Neural cell (in vitro differentiated cells): ENCODE results near the gene FYN.

Source experiments
- EP300 ChIP-seq: fragments of 450-650 bp; conservative IDR thresholded peaks from 2 replicates; pipeline ENCODE4 v1.6.1; 2014; ENCODE audit warnings: antibody characterized with exemption, mild to moderate bottlenecking, moderate library complexity; ENCODE audit not compliant: poor library complexity, severe bottlenecking
- EZH2 ChIP-seq: fragments of 200-600, 300-800 bp; shearing (Covaris generic), sonication (generic); IDR thresholded peaks from 2 replicates; pipeline ENCODE4 v1.6.1; 2014; ENCODE audit warnings: antibody characterized with exemption, low read length, borderline replicate concordance, mild to moderate bottlenecking; ENCODE audit not compliant: insufficient read depth, poor library complexity, severe bottlenecking
- POLR2AphosphoS5 ChIP-seq: IDR thresholded peaks from 2 replicates; pipeline ENCODE4 v1.6.1; 2012
- RAD21 ChIP-seq: fragments of 450-650 bp; conservative IDR thresholded peaks from 2 replicates; pipeline ENCODE4 v1.6.1; 2014; ENCODE audit warnings: antibody characterized with exemption, mild to moderate bottlenecking, moderate library complexity
- SMC3 ChIP-seq: fragments of 450-650 bp; conservative IDR thresholded peaks from 2 replicates; pipeline ENCODE4 v1.6.1; 2014; ENCODE audit warnings: antibody characterized with exemption, mild to moderate bottlenecking, moderate library complexity; ENCODE audit not compliant: poor library complexity
- TF ChIP-seq, protein P1 (sequence below): fragments of 450-650 bp; IDR thresholded peaks from 2 replicates; pipeline ENCODE4 v1.5.1; 2014; ENCODE audit warnings: antibody characterized with exemption, mild to moderate bottlenecking, moderate library complexity; ENCODE audit not compliant: poor library complexity, severe bottlenecking

DNA sequence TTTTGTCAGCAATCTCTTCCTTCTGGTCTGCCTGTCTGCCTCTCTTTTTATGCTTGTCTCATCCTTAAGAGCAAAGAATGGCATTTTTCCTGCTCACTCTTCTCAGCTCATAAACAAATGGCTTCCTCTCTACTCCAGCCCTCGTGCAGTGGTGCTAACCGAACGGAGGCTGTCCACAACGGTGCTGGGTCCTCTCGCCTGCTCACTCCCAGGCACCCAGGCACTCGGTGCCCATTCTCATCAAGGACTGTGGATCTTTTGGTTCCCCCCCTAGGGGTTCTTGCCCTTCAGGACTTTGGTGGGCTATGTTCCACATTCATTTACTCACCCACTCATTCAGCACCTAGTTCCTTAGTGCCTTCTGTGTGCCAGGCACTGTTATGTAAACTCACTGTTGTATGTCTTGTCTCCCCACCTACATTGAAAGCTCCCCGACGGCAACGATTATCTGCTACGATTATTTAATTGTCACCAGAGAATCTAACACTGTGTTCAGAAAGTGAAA is 113.9 kb downstream of the FYN start:
- TF ChIP-seq, protein P1, sequence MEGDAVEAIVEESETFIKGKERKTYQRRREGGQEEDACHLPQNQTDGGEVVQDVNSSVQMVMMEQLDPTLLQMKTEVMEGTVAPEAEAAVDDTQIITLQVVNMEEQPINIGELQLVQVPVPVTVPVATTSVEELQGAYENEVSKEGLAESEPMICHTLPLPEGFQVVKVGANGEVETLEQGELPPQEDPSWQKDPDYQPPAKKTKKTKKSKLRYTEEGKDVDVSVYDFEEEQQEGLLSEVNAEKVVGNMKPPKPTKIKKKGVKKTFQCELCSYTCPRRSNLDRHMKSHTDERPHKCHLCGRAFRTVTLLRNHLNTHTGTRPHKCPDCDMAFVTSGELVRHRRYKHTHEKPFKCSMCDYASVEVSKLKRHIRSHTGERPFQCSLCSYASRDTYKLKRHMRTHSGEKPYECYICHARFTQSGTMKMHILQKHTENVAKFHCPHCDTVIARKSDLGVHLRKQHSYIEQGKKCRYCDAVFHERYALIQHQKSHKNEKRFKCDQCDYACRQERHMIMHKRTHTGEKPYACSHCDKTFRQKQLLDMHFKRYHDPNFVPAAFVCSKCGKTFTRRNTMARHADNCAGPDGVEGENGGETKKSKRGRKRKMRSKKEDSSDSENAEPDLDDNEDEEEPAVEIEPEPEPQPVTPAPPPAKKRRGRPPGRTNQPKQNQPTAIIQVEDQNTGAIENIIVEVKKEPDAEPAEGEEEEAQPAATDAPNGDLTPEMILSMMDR: no peak
- TF ChIP-seq POLR2AphosphoS5: no peak
- no peak for TF ChIP-seq EZH2
- TF ChIP-seq SMC3: no peak
- no peak for TF ChIP-seq EP300
- TF ChIP-seq RAD21: no peak
